Neural progenitor cell (in vitro differentiated cells): ENCODE measurements around the gene HYDIN. TPM values are rescaled to one million over a fixed set of nuclear protein-coding genes. Genes with fewer than 3 reads are reported as not detected.

Source experiments
- DNase-seq: peaks from one replicate; pipeline ENCODE4 v3.0.0-alpha.2; 2016; ENCODE audit warnings: low spot score
- H2AFZ ChIP-seq: fragments of 200-600 bp; sonication (generic); replicated peaks from 2 replicates; pipeline ENCODE4 v1.6.1; 2016; ENCODE audit warnings: antibody characterized with exemption
- H3F3A ChIP-seq: fragments of 200-600 bp; sonication (generic); 2 replicates; pipeline ENCODE4 v1.6.1; 2016; ENCODE audit warnings: antibody characterized with exemption, low read depth
- H3K27ac ChIP-seq: fragments of 200-600 bp; sonication (generic); 2 replicates; pipeline ENCODE4 v1.5.1; 2016; ENCODE audit warnings: mild to moderate bottlenecking
- H3K27me3 ChIP-seq: fragments of 200-600 bp; sonication (generic); 2 replicates; pipeline ENCODE4 v1.6.1; 2016; ENCODE audit warnings: mild to moderate bottlenecking, moderate library complexity
- H3K36me3 ChIP-seq: fragments of 200-600 bp; sonication (generic); 2 replicates; pipeline ENCODE4 v1.5.1; 2016
- H3K4me1 ChIP-seq: fragments of 200-600 bp; sonication (generic); 2 replicates; pipeline ENCODE4 v1.6.1; 2016; ENCODE audit warnings: mixed run types
- H3K4me2 ChIP-seq: fragments of 200-600 bp; sonication (generic); 2 replicates; pipeline ENCODE4 v1.6.1; 2016
- H3K4me3 ChIP-seq: fragments of 200-600 bp; sonication (generic); 2 replicates; pipeline ENCODE4 v1.5.1; 2016
- H3K79me2 ChIP-seq: fragments of 200-600 bp; sonication (generic); 2 replicates; pipeline ENCODE4 v1.6.1; 2016; ENCODE audit warnings: low read depth
- H3K9ac ChIP-seq: fragments of 200-600 bp; sonication (generic); 2 replicates; pipeline ENCODE4 v1.6.1; 2016
- H3K9me3 ChIP-seq: fragments of 200-600 bp; sonication (generic); 2 replicates; pipeline ENCODE4 v1.5.1; 2016; ENCODE audit warnings: low read depth
- H4K20me1 ChIP-seq: fragments of 200-600 bp; sonication (generic); 2 replicates; pipeline ENCODE4 v1.6.1; 2016; ENCODE audit warnings: low read depth
- H3K27ac Mint-ChIP-seq: 3 replicates; pipeline ENCODE4 v1.8.0; 2021; ENCODE audit warnings: mixed read lengths
- H3K27me3 Mint-ChIP-seq: 2 replicates; pipeline ENCODE4 v1.8.0; 2022; ENCODE audit warnings: low read depth, mild to moderate bottlenecking, inconsistent platforms, moderate library complexity, mixed read lengths; ENCODE audit not compliant: insufficient read depth
- H3K36me3 Mint-ChIP-seq: 3 replicates; pipeline ENCODE4 v1.8.0; 2021; ENCODE audit warnings: mixed read lengths
- H3K4me1 Mint-ChIP-seq: 3 replicates; pipeline ENCODE4 v1.8.0; 2021; ENCODE audit warnings: mixed read lengths
- H3K4me3 Mint-ChIP-seq: 3 replicates; pipeline ENCODE4 v1.8.0; 2021; ENCODE audit warnings: mild to moderate bottlenecking, moderate library complexity, mixed read lengths
- H3K9me3 Mint-ChIP-seq: 3 replicates; pipeline ENCODE4 v1.8.0; 2020; ENCODE audit warnings: mixed read lengths
- CTCF ChIP-seq: fragments of 200-600 bp; sonication (generic); IDR thresholded peaks from 2 replicates; pipeline ENCODE4 v1.5.1; 2017; ENCODE audit warnings: antibody characterized with exemption, mild to moderate bottlenecking
- EZH2 ChIP-seq: fragments of 200-600 bp; sonication (generic); IDR thresholded peaks from 2 replicates; pipeline ENCODE4 v1.6.1; 2017; ENCODE audit warnings: antibody characterized with exemption, mild to moderate bottlenecking, moderate library complexity
- EZH2phosphoT487 ChIP-seq: fragments of 200-600 bp; sonication (generic); IDR thresholded peaks from 2 replicates; pipeline ENCODE4 v1.6.1; 2017; ENCODE audit warnings: antibody characterized with exemption
- total RNA-seq: library from RNA; depleted of rRNA; stranded (reverse); fragments of >200 nt; gene quantifications from 2 replicates; pipeline ENCODE4 v1.2.3, GENCODE V29; 2015; ENCODE audit warnings: low replicate concordance

HYDIN gene
- total RNA-seq, 1 donor from 2014 or later = 4.0 TPM

DNA sequence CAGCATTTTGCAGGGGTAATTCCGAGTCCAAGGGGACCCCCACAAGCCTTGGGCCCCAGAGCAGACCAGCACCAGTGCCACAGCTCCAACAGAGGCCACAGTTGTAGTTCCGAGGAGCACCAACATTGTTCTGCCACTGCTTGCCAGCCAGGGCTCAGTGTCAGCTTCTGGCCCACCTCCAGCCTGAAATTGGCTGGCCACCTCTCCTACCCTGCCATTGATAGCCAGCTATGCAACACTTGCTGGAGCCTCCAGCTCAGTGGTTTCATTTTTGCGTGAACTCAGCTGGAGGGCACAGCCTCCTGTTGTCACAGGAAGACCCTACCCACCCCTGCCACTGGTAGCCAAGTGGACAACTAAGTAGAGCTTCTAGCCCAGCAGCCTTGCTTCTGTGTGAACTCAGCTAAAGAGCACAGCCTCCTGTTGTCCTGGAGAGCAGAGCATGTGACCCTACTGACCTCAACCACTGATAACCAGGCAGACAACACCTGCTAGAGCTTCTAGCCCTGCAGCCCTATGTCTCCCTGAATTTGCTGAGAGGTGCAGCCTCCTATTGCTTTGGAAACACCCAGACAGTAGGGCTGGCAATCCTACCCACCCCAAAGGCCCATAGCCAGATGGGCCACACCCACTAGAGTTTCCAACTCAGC lies 24.9 kb downstream of the HYDIN start:
- Histone ChIP-seq H3K4me1 (no peaks in the 10 kb centered on the region), H4K20me1 (no peaks in the 10 kb centered on the region), H3F3A (no peaks in the 10 kb centered on the region), H3K9ac (no peak overlapping the region), H3K4me3 (no peak overlapping the region), H3K27ac (no peak overlapping the region), H3K4me2 (no peak overlapping the region), H2AFZ (no peak overlapping the region), H3K27me3 (no peaks in the 10 kb centered on the region), H3K36me3 (no peaks in the 10 kb centered on the region), H3K79me2 (no peaks in the 10 kb centered on the region), H3K9me3 (peaks cover 3% of the 10 kb centered on the region)
- Mint-ChIP-seq H3K4me3 (no peak overlapping the region), H3K27ac (no peak overlapping the region), H3K4me1 (no peaks in the 10 kb centered on the region), H3K27me3 (peaks cover 2% of the 10 kb centered on the region), H3K9me3 (peaks cover 30% of the 10 kb centered on the region), H3K36me3 (peaks cover 4% of the 10 kb centered on the region)
- no peak for DNase-seq
- TF ChIP-seq EZH2 = no peak
- TF ChIP-seq EZH2phosphoT487 = no peak
- TF ChIP-seq CTCF = no peak

- Histone ChIP-seq H3F3A (no peaks in the 10 kb centered on the region), H3K9me3 (peaks cover 3% of the 10 kb centered on the region), H3K36me3 (no peaks in the 10 kb centered on the region), H3K27ac (no peak overlapping the region), H3K9ac (no peak overlapping the region), H4K20me1 (no peaks in the 10 kb centered on the region), H3K4me1 (no peaks in the 10 kb centered on the region), H3K27me3 (no peaks in the 10 kb centered on the region), H2AFZ (no peak overlapping the region), H3K4me2 (no peak overlapping the region), H3K79me2 (no peaks in the 10 kb centered on the region), H3K4me3 (no peak overlapping the region)
- no peak for DNase-seq
- TF ChIP-seq EZH2phosphoT487 = no peak
- no peak for TF ChIP-seq CTCF
- no peak for TF ChIP-seq EZH2
- H3K4me1 Mint-ChIP-seq = no peaks in the 10 kb centered on the region
- H3K27me3 Mint-ChIP-seq = peaks cover 4% of the 10 kb centered on the region
- H3K36me3 Mint-ChIP-seq = peaks cover 4% of the 10 kb centered on the region
- H3K4me3 Mint-ChIP-seq = no peak overlapping the region
- peaks cover 25% of the 10 kb centered on the region for H3K9me3 Mint-ChIP-seq
- H3K27ac Mint-ChIP-seq = no peak overlapping the region
These were observed 26.9 kb downstream of the HYDIN start for GRCh38 chr16:71203631-71204030.

DNA sequence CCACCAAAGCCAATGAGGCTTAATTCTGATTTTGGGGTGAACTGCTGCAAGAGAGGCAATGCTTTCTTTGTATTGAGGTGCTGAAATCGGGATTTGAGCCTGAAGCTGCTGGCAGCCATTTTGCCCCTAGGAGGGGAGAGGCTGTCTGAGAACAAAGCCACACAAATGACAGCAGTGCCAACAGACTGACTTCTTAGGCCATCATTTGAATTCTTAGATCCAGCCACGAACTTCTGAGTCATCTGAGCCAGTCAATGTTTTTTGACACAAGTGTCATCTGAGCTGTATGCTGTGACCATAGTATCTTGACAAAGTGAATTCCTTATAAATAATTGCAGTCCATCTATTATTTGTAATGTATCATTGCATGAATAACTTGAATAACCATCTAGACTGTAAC lies 29.0 kb downstream of the HYDIN start:
- Histone ChIP-seq H3F3A (no peaks in the 10 kb centered on the region), H4K20me1 (no peaks in the 10 kb centered on the region), H3K4me2 (no peak overlapping the region), H3K27ac (no peak overlapping the region), H3K4me3 (no peak overlapping the region), H3K9ac (no peak overlapping the region), H2AFZ (no peak overlapping the region), H3K79me2 (no peaks in the 10 kb centered on the region), H3K9me3 (no peaks in the 10 kb centered on the region), H3K27me3 (no peaks in the 10 kb centered on the region), H3K4me1 (no peaks in the 10 kb centered on the region), H3K36me3 (no peaks in the 10 kb centered on the region)
- Mint-ChIP-seq H3K27me3 (peaks cover 4% of the 10 kb centered on the region), H3K9me3 (peaks cover 10% of the 10 kb centered on the region), H3K4me3 (no peak overlapping the region), H3K4me1 (no peaks in the 10 kb centered on the region), H3K27ac (no peak overlapping the region), H3K36me3 (no peaks in the 10 kb centered on the region)
- TF ChIP-seq EZH2 (no peak), CTCF (no peak)
- no peak for DNase-seq
